GM12872 (cell line): Measurements from ENCODE around the gene VEPH1.

Source experiments
- CTCF ChIP-seq: IDR thresholded peaks from 3 replicates; pipeline ENCODE4 v1.5.1; 2011; ENCODE audit warnings: low read depth, mild to moderate bottlenecking, low read length, moderate library complexity; ENCODE audit not compliant: insufficient read depth

The VEPH1 gene

GRCh38 chr3:157387708-157388435, 115.3 kb downstream of the VEPH1 start:
- TF ChIP-seq CTCF, result no peak

GRCh38 chr3:157384491-157384890, 118.7 kb downstream of the VEPH1 start:
- TF ChIP-seq CTCF, result no peak

DNA sequence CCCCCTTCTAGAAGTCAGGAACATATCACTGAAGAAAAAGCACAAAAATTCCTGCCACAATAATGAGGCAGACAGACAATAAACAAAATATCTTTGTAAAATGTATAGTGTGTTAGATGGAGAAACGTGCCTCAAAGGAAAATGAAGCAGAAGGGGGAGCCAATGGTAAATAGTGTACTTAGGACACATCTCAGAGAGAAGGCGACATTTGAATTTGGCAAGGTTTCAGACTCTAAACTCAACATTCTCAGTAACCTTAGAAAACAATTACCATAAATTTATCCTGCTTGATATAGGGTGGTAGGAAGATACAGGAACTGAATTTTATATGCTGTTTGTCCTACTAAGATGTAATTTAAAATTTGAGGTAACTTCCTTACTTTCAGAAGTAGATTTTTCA, 119.2 kb downstream of the VEPH1 start:
- TF ChIP-seq CTCF, result no peak

GRCh38 chr3:157381606-157382005, 121.6 kb downstream of the VEPH1 start:
- TF ChIP-seq CTCF, result no peak

GRCh38 chr3:157379525-157380140, 123.6 kb downstream of the VEPH1 start:
- no peak for TF ChIP-seq CTCF

GRCh38 chr3:157376603-157377300, 126.5 kb downstream of the VEPH1 start:
- no peak for TF ChIP-seq CTCF

DNA sequence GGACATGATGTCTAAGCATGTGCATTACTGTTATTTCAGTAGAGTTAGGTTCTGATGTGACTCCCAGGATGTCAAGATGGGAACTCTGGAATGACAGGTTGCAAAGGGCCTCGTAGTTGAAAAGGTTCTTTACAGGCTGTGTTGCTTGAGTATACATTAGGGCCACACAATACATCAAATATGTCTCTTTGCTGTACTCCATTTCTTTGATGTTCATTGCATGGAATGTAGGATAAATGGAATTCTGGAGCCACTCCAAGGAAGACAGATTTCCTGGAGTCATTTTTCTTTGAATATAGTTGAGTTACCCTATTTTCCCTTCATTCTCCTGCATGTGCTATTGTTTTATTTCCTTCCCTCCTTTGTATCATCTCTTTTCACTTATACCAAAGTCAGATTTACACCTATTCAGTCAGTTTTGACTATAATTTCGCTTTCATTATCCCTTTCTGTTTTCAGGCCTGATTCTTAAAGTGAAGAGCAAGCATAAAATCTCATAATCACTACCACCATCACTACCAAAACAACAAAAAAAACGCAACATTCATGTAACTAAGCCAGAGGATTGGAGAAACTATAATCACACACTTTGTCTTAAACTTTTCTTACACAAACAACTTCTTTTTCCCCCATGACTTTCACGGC, 127.8 kb downstream of the VEPH1 start:
- no peak for TF ChIP-seq CTCF
